Neural cell (in vitro differentiated cells): ENCODE results near the gene MDM2.

Experiments
- CTCF ChIP-seq: fragments of 450-650 bp; IDR thresholded peaks from 2 replicates; pipeline ENCODE4 v1.5.1; 2014; ENCODE audit warnings: antibody characterized with exemption, mild to moderate bottlenecking, moderate library complexity; ENCODE audit not compliant: poor library complexity, severe bottlenecking
- EP300 ChIP-seq: fragments of 450-650 bp; conservative IDR thresholded peaks from 2 replicates; pipeline ENCODE4 v1.6.1; 2014; ENCODE audit warnings: antibody characterized with exemption, mild to moderate bottlenecking, moderate library complexity; ENCODE audit not compliant: poor library complexity, severe bottlenecking
- EZH2 ChIP-seq: fragments of 200-600, 300-800 bp; shearing (Covaris generic), sonication (generic); IDR thresholded peaks from 2 replicates; pipeline ENCODE4 v1.6.1; 2014; ENCODE audit warnings: antibody characterized with exemption, low read length, borderline replicate concordance, mild to moderate bottlenecking; ENCODE audit not compliant: insufficient read depth, poor library complexity, severe bottlenecking
- MXI1 ChIP-seq: fragments of 450-650 bp; conservative IDR thresholded peaks from 2 replicates; pipeline ENCODE4 v1.6.1; 2014; ENCODE audit warnings: antibody characterized with exemption, mild to moderate bottlenecking; ENCODE audit not compliant: poor library complexity, severe bottlenecking
- POLR2AphosphoS5 ChIP-seq: IDR thresholded peaks from 2 replicates; pipeline ENCODE4 v1.6.1; 2012
- RAD21 ChIP-seq: fragments of 450-650 bp; conservative IDR thresholded peaks from 2 replicates; pipeline ENCODE4 v1.6.1; 2014; ENCODE audit warnings: antibody characterized with exemption, mild to moderate bottlenecking, moderate library complexity
- REST ChIP-seq: IDR thresholded peaks from 2 replicates; pipeline ENCODE4 v1.6.1; 2012; ENCODE audit warnings: borderline replicate concordance
- SMC3 ChIP-seq: fragments of 450-650 bp; conservative IDR thresholded peaks from 2 replicates; pipeline ENCODE4 v1.6.1; 2014; ENCODE audit warnings: antibody characterized with exemption, mild to moderate bottlenecking, moderate library complexity; ENCODE audit not compliant: poor library complexity
- TAF1 ChIP-seq: IDR thresholded peaks from 2 replicates; pipeline ENCODE4 v1.6.1; 2012; ENCODE audit warnings: low read depth

GRCh38 chr12:68804657-68805591, 3.1 kb upstream of the MDM2 start:
- TF ChIP-seq EZH2: no peak
- TF ChIP-seq CTCF: no peak
- TF ChIP-seq MXI1: no peak
- TF ChIP-seq TAF1: no peak
- TF ChIP-seq POLR2AphosphoS5: no peak
- TF ChIP-seq SMC3: no peak
- TF ChIP-seq EP300: no peak
- no peak for TF ChIP-seq RAD21
- no peak for TF ChIP-seq REST
